Measurements from ENCODE around the gene STIL. TPM values are rescaled to one million over a fixed set of nuclear protein-coding genes. Genes with fewer than 3 reads are reported as not detected.

The STIL gene
- 44.3 TPM for polyA plus RNA-seq (2013, experiment 1 of 2)
- polyA plus RNA-seq (2013, experiment 2 of 2), result 42.4 TPM

- Histone ChIP-seq H3K9ac (ENCODE audit: low read length) (peak within 1 kb of the TSS; percentile 84), H3K4me2 (ENCODE audit: low read length) (peak within 1 kb of the TSS; percentile 37), H3K18ac (ENCODE audit: low read length) (peak within 1 kb of the TSS; percentile 95), H3K27me3 (ENCODE audit: insufficient read depth, low read length, poor library complexity) (no peaks in the 10 kb centered on the region), H3K56ac (ENCODE audit: low read length) (peak within 1 kb of the TSS; percentile 91), H2AK5ac (ENCODE audit: low read length) (peak within 1 kb of the TSS; percentile 3), H2BK15ac (replicated peaks; ENCODE audit: low read depth) (no peak within 1 kb of the TSS), H3K4me1 (ENCODE audit: control insufficient read depth, low read depth, low read length) (peaks cover 5% of the 10 kb centered on the region), H3K4me3 (ENCODE audit: low read length) (peak within 1 kb of the TSS; percentile 61), H3K79me1 (ENCODE audit: low read length) (no peaks in the 10 kb centered on the region), H3K27ac (ENCODE audit: low read depth, low read length) (peak within 1 kb of the TSS; percentile 95), H4K5ac (ENCODE audit: low read length) (no peak within 1 kb of the TSS), H3K23ac (ENCODE audit: low read length) (no peak within 1 kb of the TSS), H3K79me2 (ENCODE audit: control insufficient read depth, insufficient read depth, low read length) (peaks cover 43% of the 10 kb centered on the region), H3K36me3 (ENCODE audit: control insufficient read depth, insufficient read depth, low read length) (no peaks in the 10 kb centered on the region), H3K4ac (ENCODE audit: low read depth, low read length) (peak within 1 kb of the TSS; percentile 90), H2BK120ac (ENCODE audit: low read depth, low read length) (no peak within 1 kb of the TSS), H4K8ac (ENCODE audit: low read depth, low read length) (no peak within 1 kb of the TSS), H2BK5ac (ENCODE audit: low read length) (peak within 1 kb of the TSS; percentile 18)
- DNase-seq, result peak; percentile 100
- no CpG with 5 or more reads among the region's 54 CpGs for WGBS (ENCODE audit: extremely low coverage, insufficient coverage, low lambda C conversion rate)
These were observed at the start of gene STIL for GRCh38 chr1:47313915-47314664. STIL (minus strand) TSS chr1:47314147; CDS start chr1:47310319, 3,828 bp downstream.

GRCh38 chr1:47362828-47363227, 48.9 kb upstream of the STIL start:
- Histone ChIP-seq H3K36me3 (ENCODE audit: control insufficient read depth, insufficient read depth, low read length) (no peaks in the 10 kb centered on the region), H2BK15ac (replicated peaks; ENCODE audit: low read depth) (no peak overlapping the region), H3K18ac (ENCODE audit: low read length) (no peak overlapping the region), H3K27ac (ENCODE audit: low read depth, low read length) (no peak overlapping the region), H3K79me1 (ENCODE audit: low read length) (peaks cover 4% of the 10 kb centered on the region), H3K4me2 (ENCODE audit: low read length) (no peak overlapping the region), H3K27me3 (ENCODE audit: insufficient read depth, low read length, poor library complexity) (no peaks in the 10 kb centered on the region), H2AK5ac (ENCODE audit: low read length) (no peak overlapping the region), H3K4me3 (ENCODE audit: low read length) (no peak overlapping the region), H3K9ac (ENCODE audit: low read length) (no peak overlapping the region), H4K5ac (ENCODE audit: low read length) (no peak overlapping the region), H4K8ac (ENCODE audit: low read depth, low read length) (no peak overlapping the region), H3K4ac (ENCODE audit: low read depth, low read length) (no peak overlapping the region), H3K56ac (ENCODE audit: low read length) (no peak overlapping the region), H2BK5ac (ENCODE audit: low read length) (no peak overlapping the region), H3K4me1 (ENCODE audit: control insufficient read depth, low read depth, low read length) (no peaks in the 10 kb centered on the region), H3K79me2 (ENCODE audit: control insufficient read depth, insufficient read depth, low read length) (no peaks in the 10 kb centered on the region), H3K23ac (ENCODE audit: low read length) (no peak overlapping the region), H2BK120ac (ENCODE audit: low read depth, low read length) (no peak overlapping the region)
- no peak for DNase-seq
- WGBS (ENCODE audit: extremely low coverage, insufficient coverage, low lambda C conversion rate), result no CpG with 5 or more reads among the region's 1 CpG

GRCh38 chr1:47361380-47361779, 47.4 kb upstream of the STIL start:
- no peak overlapping the region for H4K8ac ChIP-seq (ENCODE audit: low read depth, low read length)
- peaks cover 6% of the 10 kb centered on the region for H3K79me1 ChIP-seq (ENCODE audit: low read length)
- no peak overlapping the region for H3K4me3 ChIP-seq (ENCODE audit: low read length)
- H2BK5ac ChIP-seq (ENCODE audit: low read length), result no peak overlapping the region
- no peak overlapping the region for H3K4me2 ChIP-seq (ENCODE audit: low read length)
- H3K23ac ChIP-seq (ENCODE audit: low read length), result no peak overlapping the region
- no peaks in the 10 kb centered on the region for H3K36me3 ChIP-seq (ENCODE audit: control insufficient read depth, insufficient read depth, low read length)
- H3K79me2 ChIP-seq (ENCODE audit: control insufficient read depth, insufficient read depth, low read length), result no peaks in the 10 kb centered on the region
- H4K5ac ChIP-seq (ENCODE audit: low read length), result no peak overlapping the region
- H3K27me3 ChIP-seq (ENCODE audit: insufficient read depth, low read length, poor library complexity), result no peaks in the 10 kb centered on the region
- H3K27ac ChIP-seq (ENCODE audit: low read depth, low read length), result no peak overlapping the region
- H3K4ac ChIP-seq (ENCODE audit: low read depth, low read length), result no peak overlapping the region
- H2BK15ac ChIP-seq (replicated peaks; ENCODE audit: low read depth), result no peak overlapping the region
- no peak overlapping the region for H3K9ac ChIP-seq (ENCODE audit: low read length)
- H3K4me1 ChIP-seq (ENCODE audit: control insufficient read depth, low read depth, low read length), result no peaks in the 10 kb centered on the region
- H3K18ac ChIP-seq (ENCODE audit: low read length), result no peak overlapping the region
- H2BK120ac ChIP-seq (ENCODE audit: low read depth, low read length), result no peak overlapping the region
- no peak overlapping the region for H2AK5ac ChIP-seq (ENCODE audit: low read length)
- DNase-seq, result no peak
- no peak overlapping the region for H3K56ac ChIP-seq (ENCODE audit: low read length)
- WGBS (ENCODE audit: extremely low coverage, insufficient coverage, low lambda C conversion rate), result no CpG with 5 or more reads among the region's 3 CpGs

- Histone ChIP-seq H2BK5ac (ENCODE audit: low read length) (no peak overlapping the region), H2AK5ac (ENCODE audit: low read length) (no peak overlapping the region), H3K27ac (ENCODE audit: low read depth, low read length) (no peak overlapping the region), H3K79me2 (ENCODE audit: control insufficient read depth, insufficient read depth, low read length) (peaks cover 2% of the 10 kb centered on the region), H3K4me3 (ENCODE audit: low read length) (no peak overlapping the region), H3K4ac (ENCODE audit: low read depth, low read length) (no peak overlapping the region), H4K8ac (ENCODE audit: low read depth, low read length) (no peak overlapping the region), H3K9ac (ENCODE audit: low read length) (no peak overlapping the region), H3K4me2 (ENCODE audit: low read length) (no peak overlapping the region), H3K56ac (ENCODE audit: low read length) (no peak overlapping the region), H3K18ac (ENCODE audit: low read length) (no peak overlapping the region), H3K4me1 (ENCODE audit: control insufficient read depth, low read depth, low read length) (no peaks in the 10 kb centered on the region), H4K5ac (ENCODE audit: low read length) (no peak overlapping the region), H2BK15ac (replicated peaks; ENCODE audit: low read depth) (no peak overlapping the region), H2BK120ac (ENCODE audit: low read depth, low read length) (no peak overlapping the region), H3K36me3 (ENCODE audit: control insufficient read depth, insufficient read depth, low read length) (no peaks in the 10 kb centered on the region), H3K27me3 (ENCODE audit: insufficient read depth, low read length, poor library complexity) (no peaks in the 10 kb centered on the region), H3K23ac (ENCODE audit: low read length) (no peak overlapping the region), H3K79me1 (ENCODE audit: low read length) (peaks cover 6% of the 10 kb centered on the region)
- no CpG with 5 or more reads among the region's 2 CpGs for WGBS (ENCODE audit: extremely low coverage, insufficient coverage, low lambda C conversion rate)
- no peak for DNase-seq
These were observed 37.4 kb upstream of the STIL start for GRCh38 chr1:47351305-47351704.

- Histone ChIP-seq H3K79me2 (ENCODE audit: control insufficient read depth, insufficient read depth, low read length) (peaks cover 2% of the 10 kb centered on the region), H3K4me2 (ENCODE audit: low read length) (no peak overlapping the region), H3K18ac (ENCODE audit: low read length) (no peak overlapping the region), H4K8ac (ENCODE audit: low read depth, low read length) (no peak overlapping the region), H3K27me3 (ENCODE audit: insufficient read depth, low read length, poor library complexity) (no peaks in the 10 kb centered on the region), H2BK15ac (replicated peaks; ENCODE audit: low read depth) (no peak overlapping the region), H3K56ac (ENCODE audit: low read length) (no peak overlapping the region), H3K4ac (ENCODE audit: low read depth, low read length) (no peak overlapping the region), H3K27ac (ENCODE audit: low read depth, low read length) (no peak overlapping the region), H3K4me1 (ENCODE audit: control insufficient read depth, low read depth, low read length) (no peaks in the 10 kb centered on the region), H3K36me3 (ENCODE audit: control insufficient read depth, insufficient read depth, low read length) (no peaks in the 10 kb centered on the region), H3K9ac (ENCODE audit: low read length) (no peak overlapping the region), H3K79me1 (ENCODE audit: low read length) (peaks cover 6% of the 10 kb centered on the region), H2BK120ac (ENCODE audit: low read depth, low read length) (no peak overlapping the region), H3K23ac (ENCODE audit: low read length) (no peak overlapping the region), H3K4me3 (ENCODE audit: low read length) (no peak overlapping the region), H4K5ac (ENCODE audit: low read length) (no peak overlapping the region), H2AK5ac (ENCODE audit: low read length) (no peak overlapping the region), H2BK5ac (ENCODE audit: low read length) (no peak overlapping the region)
- DNase-seq, result no peak
- WGBS (ENCODE audit: extremely low coverage, insufficient coverage, low lambda C conversion rate), result no CpG with 5 or more reads among the region's 1 CpG
These were observed 34.3 kb upstream of the STIL start for GRCh38 chr1:47348246-47348645.

- H2AK5ac ChIP-seq (ENCODE audit: low read length), result no peak overlapping the region
- H4K5ac ChIP-seq (ENCODE audit: low read length), result no peak overlapping the region
- H3K27me3 ChIP-seq (ENCODE audit: insufficient read depth, low read length, poor library complexity), result no peaks in the 10 kb centered on the region
- no peak overlapping the region for H3K4me2 ChIP-seq (ENCODE audit: low read length)
- no peak overlapping the region for H3K56ac ChIP-seq (ENCODE audit: low read length)
- no peak overlapping the region for H4K8ac ChIP-seq (ENCODE audit: low read depth, low read length)
- peaks cover 2% of the 10 kb centered on the region for H3K79me2 ChIP-seq (ENCODE audit: control insufficient read depth, insufficient read depth, low read length)
- no peak overlapping the region for H3K4me3 ChIP-seq (ENCODE audit: low read length)
- H2BK120ac ChIP-seq (ENCODE audit: low read depth, low read length), result no peak overlapping the region
- no peaks in the 10 kb centered on the region for H3K36me3 ChIP-seq (ENCODE audit: control insufficient read depth, insufficient read depth, low read length)
- H2BK5ac ChIP-seq (ENCODE audit: low read length), result no peak overlapping the region
- WGBS (ENCODE audit: extremely low coverage, insufficient coverage, low lambda C conversion rate), result no CpG with 5 or more reads among the region's 9 CpGs
- no peak overlapping the region for H2BK15ac ChIP-seq (replicated peaks; ENCODE audit: low read depth)
- no peak overlapping the region for H3K23ac ChIP-seq (ENCODE audit: low read length)
- no peak overlapping the region for H3K4ac ChIP-seq (ENCODE audit: low read depth, low read length)
- H3K27ac ChIP-seq (ENCODE audit: low read depth, low read length), result no peak overlapping the region
- H3K79me1 ChIP-seq (ENCODE audit: low read length), result peaks cover 6% of the 10 kb centered on the region
- H3K9ac ChIP-seq (ENCODE audit: low read length), result no peak overlapping the region
- no peaks in the 10 kb centered on the region for H3K4me1 ChIP-seq (ENCODE audit: control insufficient read depth, low read depth, low read length)
- DNase-seq, result no peak
- H3K18ac ChIP-seq (ENCODE audit: low read length), result no peak overlapping the region
These were observed 33.8 kb upstream of the STIL start for GRCh38 chr1:47347735-47348134.

Measured in mesendoderm (in vitro differentiated cells).